ENCODE results near the gene HHLA2.
"Not testable (repeated sequence)": the region's sequence is repeated elsewhere in the genome, so short reads cannot be mapped to it uniquely, and the experiment has no call there.

Gene HHLA2

GRCh38 chr3:108334701-108335100, 38.4 kb downstream of the HHLA2 start:
- Histone ChIP-seq H3K4me3 (no peak overlapping the region), H3K27ac (no peak overlapping the region)

DNA sequence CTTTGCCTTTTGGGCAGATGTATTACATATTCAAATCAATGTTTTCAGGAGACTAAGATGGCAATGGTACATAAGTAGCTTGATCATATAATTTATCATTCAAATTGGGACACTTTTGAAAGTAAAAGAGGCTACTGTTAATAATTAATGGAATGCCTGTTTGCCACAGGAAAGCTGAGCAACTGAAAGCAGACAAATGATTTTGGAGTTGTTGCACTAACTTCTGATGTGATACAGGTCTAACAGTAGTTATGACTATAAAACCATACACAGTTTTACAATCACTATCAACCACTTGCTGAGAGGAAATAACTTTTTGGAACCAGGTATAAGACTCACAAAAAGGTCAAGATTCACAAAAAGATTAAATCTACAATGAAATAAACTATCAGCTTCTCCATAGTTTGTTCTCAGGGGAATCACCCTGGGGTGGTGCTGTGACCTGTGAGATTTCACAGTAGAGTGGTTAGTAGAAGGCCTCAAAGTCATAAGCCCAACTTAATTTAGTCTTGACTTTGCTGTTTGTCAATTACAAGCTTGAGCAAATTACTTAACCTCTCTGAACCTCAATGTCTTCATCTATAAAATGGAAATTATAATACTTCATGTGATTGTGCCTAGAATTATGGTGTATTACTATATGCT, 42.7 kb downstream of the HHLA2 start:
- H3K27ac ChIP-seq = no peak overlapping the region

DNA sequence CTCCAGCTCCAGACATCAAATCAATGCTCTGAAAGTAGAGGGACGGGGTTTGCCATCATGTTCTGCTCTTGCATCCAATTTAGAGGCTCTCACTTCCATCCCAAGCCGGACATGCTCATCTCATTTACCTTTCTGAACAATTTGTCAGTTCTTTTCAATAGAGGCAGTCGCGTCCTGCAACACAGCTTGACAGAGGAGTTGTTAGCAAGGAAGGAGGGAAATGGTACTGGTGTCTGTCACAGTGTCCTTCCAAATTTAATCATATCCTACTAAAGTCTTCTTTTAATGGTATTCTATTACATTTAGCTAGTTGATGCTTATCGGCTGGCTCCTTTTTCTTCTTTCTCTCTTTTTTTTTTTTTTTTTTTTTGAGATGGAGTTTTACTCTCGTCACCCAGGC, 45.6 kb downstream of the HHLA2 start:
- Histone ChIP-seq H3K4me3 (no peak overlapping the region), H3K27ac (no peak overlapping the region)

More for the DNA sequence above, 42.7 kb downstream of the HHLA2 start:
- H3K4me3 ChIP-seq = no peak overlapping the region

GRCh38 chr3:108342837-108343486, 46.6 kb downstream of the HHLA2 start:
- no peak overlapping the region for H3K27ac ChIP-seq
- H3K4me3 ChIP-seq = no peak overlapping the region

DNA sequence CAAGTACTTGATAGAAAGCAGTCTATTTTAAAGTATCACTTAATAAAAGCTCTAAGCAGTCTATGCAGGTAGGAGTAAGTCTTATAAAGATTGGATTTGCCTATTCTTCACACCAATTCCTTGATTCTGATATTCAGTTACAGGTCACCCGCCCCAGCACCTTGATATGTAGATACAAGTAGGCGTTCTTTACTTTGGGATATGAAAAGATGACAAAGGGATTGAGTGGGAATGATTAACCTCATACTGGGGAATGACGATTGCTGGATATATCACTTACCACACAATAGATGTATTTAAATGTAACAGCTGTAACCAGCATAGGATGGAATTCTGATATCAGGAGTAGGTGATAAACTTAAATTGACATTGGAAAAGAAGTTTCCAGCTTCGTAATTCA, 47.1 kb downstream of the HHLA2 start:
- Histone ChIP-seq H3K27ac (no peak overlapping the region), H3K4me3 (no peak overlapping the region)

GRCh38 chr3:108345492-108346205, 49.3 kb downstream of the HHLA2 start:
- Histone ChIP-seq H3K27ac (no peak overlapping the region), H3K4me3 (no peak overlapping the region)

DNA sequence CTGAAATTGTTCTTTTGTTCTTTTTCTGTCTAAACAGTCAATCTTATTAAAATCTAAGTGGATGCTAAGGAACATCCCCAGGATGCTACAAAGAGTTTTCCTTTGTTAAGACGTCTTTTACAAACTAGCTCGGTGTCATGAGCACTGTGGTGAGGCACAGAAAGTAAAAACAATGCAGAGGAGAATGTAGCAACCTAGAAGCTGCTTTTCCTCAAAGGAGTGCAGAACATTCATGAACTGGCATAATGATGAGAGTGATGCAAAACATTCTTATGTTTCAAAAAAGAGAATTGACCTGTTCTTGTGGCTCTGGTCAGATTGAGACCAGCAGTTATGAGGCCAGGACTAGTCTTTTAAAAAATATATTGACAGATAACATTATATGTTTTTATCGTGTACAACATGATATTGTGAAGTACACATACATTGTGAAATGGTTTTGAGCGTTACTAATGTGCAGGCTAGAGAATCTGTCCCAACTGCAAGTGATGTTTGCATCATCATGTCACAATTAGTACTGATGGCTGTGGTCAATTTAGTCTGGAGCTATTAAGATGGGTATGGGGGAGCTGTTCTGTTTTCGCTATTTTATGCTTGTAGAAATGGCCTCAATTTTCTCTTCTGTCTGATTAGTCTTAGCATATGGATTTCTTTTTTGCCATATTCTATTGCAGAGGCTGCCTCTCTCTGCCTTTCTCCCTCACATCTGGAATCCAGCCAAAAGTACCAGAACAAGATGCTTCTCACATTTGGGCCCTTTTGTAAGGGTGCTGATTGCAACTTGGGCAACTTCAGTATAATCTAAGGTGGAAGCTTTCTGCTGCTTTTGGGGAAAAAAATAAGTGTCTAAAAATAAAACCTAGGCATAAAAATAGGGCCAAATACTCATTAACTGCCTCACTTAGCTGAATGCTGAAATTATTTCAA, 50.2 kb downstream of the HHLA2 start:
- H3K27ac ChIP-seq = no peak overlapping the region
- H3K4me3 ChIP-seq = no peak overlapping the region

DNA sequence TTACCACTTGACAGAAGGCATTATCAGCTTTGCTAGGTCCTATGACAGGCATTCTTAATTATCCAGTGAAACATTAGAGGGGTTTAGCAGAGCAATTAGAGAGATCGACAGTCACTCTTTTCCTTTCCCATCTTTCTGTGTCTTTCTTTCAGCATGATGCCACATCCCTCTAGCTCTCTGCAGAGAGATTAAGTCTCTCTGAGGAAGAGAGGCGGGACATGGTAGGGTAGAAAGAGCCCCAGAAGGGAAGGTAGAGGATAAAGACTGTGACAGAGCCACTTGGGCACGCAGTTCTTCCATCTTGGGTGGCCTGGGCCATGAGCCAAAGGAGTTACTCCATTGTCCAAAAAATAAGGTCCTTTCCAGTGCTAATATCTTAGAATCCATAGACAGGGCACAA, 55.8 kb downstream of the HHLA2 start:
- H3K4me3 ChIP-seq = no peak overlapping the region
- no peak overlapping the region for H3K27ac ChIP-seq

DNA sequence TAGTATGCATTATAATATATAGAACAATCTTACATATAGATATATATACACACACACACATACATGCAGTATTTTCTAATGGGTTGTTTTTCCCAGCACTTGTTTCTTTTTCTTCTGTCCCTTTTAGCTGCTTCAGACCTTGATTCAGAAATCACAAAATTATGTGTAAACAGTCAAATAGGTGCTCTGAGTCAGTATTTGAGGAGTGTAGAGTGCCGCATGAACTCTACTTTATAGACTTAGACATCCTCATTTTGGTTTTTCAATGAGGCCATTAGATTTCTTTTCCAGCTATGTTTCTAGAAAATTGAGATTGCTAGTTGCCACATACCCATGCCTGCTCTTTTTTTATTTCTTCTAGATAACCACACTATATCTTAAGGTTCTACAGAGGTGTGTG, 58.2 kb downstream of the HHLA2 start:
- Histone ChIP-seq H3K27ac (no peak overlapping the region), H3K4me3 (no peak overlapping the region)

GRCh38 chr3:108357042-108357441, 60.7 kb downstream of the HHLA2 start:
- no peak overlapping the region for H3K27ac ChIP-seq
- no peak overlapping the region for H3K4me3 ChIP-seq

DNA sequence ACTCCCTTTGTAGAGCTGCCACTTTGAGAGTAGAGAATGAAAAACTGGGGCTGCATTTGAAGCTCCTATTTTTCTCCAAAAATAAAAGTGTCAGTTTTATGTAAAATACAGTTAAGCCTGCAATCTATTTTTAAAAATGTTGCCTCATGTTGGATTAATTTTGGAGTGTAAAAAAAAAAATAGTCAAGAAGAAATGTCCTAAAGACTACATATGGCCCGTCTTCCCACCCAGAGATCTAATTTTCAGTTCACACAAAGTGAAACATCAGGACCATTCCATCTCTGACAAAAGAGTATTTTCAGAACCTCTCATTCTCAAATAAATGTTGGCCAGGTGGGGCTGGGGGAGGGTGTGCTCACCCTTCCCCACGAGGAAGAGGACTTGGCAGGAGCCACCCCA, 62.7 kb downstream of the HHLA2 start:
- Histone ChIP-seq H3K27ac (no peak overlapping the region), H3K4me3 (no peak overlapping the region)

GRCh38 chr3:108376026-108376425, 79.7 kb downstream of the HHLA2 start:
- H3K4me3 ChIP-seq = no peak overlapping the region
- H3K27ac ChIP-seq = no peak overlapping the region

DNA sequence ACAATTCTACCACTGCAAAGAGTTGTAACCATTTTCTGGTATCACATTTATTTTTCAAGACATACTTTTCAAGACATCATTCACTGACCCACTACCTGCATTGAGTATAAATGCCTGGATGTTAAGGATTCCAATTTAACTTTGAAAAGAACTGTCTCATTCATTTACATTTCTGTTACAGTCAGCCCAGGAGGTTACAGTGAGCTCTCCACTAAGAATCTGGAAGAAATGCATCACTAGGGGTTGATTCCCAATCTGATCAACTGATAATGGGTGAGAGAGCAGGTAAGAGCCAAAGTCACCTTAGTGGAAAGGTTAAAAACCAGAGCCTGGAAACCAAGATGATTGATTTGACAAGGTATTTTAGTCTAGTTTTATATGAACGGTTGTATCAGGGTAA, 81.0 kb downstream of the HHLA2 start:
- Histone ChIP-seq H3K27ac (no peak overlapping the region), H3K4me3 (no peak overlapping the region)

DNA sequence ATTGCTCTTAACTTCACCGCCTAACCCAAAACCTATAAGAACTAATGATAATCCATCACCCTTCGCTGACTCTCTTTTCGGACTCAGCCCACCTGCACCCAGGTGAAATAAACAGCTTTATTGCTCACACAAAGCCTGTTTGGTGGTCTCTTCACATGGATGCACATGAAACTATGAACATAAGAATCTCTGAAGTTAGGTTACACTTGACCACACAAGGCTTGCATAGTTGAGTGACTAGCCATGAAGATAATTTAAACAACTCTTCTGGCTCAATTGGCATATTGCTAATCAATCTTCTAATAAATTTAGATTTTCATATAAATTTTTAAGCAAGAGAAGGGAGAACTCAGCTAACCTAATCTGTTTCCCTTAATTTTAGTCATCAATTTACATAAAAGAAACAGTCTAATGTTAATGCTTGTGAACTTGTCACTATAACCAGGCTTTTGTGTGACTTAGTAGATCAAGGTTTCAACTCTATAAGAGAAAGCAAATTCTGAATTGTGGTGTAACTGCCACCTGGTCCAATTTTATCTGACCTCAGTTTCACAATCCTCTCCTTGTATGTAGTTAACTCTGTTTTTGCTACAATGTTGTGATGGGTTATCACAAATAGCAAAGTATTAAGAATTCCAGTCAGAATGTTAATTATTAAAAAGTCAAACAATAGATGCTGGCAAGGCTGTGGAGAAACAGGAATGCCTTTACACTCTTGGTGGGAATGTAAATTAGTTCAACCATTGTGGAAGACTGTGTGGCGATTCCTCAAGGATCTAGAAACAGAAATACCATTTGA, 82.0 kb downstream of the HHLA2 start:
- Histone ChIP-seq H3K4me3 (no peak overlapping the region), H3K27ac (no peak overlapping the region)

GRCh38 chr3:108378952-108379342, 82.6 kb downstream of the HHLA2 start:
- not testable (repeated sequence) for H3K4me3 ChIP-seq, H3K27ac ChIP-seq

DNA sequence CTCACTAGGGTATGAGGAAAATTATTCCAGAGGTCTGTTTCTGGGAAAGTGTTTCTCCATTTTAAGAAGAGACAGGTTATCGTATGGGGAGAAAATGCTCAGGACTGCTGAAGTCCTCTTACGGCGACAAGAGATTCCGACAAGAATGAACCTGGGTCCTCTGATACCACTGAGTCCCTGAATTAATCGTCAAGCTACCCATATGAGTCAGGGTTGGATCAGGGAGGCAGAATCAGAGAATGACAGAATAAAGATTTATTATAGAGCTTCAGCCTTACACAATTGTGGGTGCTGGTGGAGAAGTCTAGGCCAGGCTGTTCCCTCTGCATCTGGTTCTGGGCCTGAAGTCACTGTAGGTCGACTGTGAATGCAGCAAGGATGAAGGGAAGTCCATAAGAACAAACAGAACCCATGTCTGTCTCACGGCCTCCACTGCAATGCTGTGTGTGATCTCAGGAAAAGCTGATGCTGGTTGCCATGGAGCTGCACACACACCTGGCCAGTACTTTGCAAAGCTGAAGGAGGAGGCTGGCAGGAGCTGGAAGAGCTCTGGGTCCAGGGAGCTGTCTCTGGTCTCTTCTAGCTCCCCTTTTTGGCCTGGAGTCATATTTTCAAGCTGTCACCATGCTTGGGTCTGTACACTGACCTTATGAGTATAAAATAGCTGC, 83.9 kb downstream of the HHLA2 start:
- Histone ChIP-seq H3K27ac (no peak overlapping the region), H3K4me3 (no peak overlapping the region)

GRCh38 chr3:108381529-108382140, 85.3 kb downstream of the HHLA2 start:
- H3K27ac ChIP-seq = no peak overlapping the region
- H3K4me3 ChIP-seq = no peak overlapping the region

- Histone ChIP-seq H3K27ac (no peak overlapping the region), H3K4me3 (no peak overlapping the region)
These were observed 87.0 kb downstream of the HHLA2 start for GRCh38 chr3:108383306-108383705.
